ENCODE data around the gene PUM2.

The PUM2 gene

DNA sequence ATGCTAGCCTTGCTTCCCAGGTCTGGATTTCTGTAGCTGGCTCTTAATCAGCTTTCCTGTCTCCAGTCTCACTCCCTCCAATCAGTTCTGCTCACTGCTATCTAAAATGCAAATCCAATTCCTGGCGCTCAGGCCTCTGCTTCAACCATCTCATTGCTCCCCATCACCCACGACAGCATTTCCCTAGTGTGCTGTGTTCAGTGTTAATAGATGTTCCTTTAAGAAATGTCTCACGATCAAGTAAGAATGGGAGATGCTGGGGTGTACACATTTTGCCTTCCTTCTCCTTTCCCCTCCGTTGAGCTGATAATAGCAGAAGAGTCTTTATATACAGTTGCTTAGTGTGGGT, 1.6 kb upstream of the PUM2 start:
- TF ChIP-seq, protein P1, sequence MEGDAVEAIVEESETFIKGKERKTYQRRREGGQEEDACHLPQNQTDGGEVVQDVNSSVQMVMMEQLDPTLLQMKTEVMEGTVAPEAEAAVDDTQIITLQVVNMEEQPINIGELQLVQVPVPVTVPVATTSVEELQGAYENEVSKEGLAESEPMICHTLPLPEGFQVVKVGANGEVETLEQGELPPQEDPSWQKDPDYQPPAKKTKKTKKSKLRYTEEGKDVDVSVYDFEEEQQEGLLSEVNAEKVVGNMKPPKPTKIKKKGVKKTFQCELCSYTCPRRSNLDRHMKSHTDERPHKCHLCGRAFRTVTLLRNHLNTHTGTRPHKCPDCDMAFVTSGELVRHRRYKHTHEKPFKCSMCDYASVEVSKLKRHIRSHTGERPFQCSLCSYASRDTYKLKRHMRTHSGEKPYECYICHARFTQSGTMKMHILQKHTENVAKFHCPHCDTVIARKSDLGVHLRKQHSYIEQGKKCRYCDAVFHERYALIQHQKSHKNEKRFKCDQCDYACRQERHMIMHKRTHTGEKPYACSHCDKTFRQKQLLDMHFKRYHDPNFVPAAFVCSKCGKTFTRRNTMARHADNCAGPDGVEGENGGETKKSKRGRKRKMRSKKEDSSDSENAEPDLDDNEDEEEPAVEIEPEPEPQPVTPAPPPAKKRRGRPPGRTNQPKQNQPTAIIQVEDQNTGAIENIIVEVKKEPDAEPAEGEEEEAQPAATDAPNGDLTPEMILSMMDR (IDR thresholded peaks at IDR 0.05; ENCODE audit: insufficient read depth, low read depth, low read length, missing control alignments): no peak
- peak; percentile 20 for DNase-seq (ENCODE audit: low read depth)
- peak overlapping the region; percentile 65 for H3K4me3 ChIP-seq (ENCODE audit: low read depth, low read length)

DNA sequence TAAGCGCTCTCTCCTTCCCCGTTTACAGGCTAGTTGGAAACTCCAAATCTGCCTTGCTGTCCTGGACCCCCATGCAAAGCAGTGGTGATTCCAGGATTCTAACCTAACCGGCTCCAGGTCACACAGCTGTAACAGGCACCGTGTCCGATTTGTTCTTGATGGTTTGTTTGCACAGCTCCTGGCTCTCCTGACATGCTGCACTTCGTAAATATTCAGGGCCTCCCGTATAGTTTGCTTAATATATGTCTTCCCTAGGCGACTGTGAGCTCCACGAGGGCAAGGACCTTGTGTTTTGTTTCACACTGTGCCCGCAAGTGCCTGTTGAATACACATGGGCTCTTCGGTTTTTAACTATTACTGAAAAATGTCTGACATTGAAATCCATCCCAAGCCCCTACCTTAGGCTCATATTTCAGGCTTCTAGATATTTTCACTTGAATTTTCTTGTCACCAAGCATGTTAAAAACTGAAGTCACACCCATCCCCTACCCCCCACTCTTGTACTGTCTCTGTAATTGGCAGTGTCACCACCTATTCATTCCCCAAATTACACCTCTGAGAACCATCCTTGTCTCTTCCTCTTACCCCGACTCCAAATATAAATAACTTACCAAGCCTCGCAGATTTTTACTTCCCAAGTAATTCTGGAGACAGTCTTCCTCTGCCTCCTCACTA, 1.0 kb upstream of the PUM2 start:
- TF ChIP-seq, protein P1 (IDR thresholded peaks at IDR 0.05; ENCODE audit: insufficient read depth, low read depth, low read length, missing control alignments): no peak
- peak; percentile 41 for DNase-seq (ENCODE audit: low read depth)
- peak overlapping the region; percentile 65 for H3K4me3 ChIP-seq (ENCODE audit: low read depth, low read length)

DNA sequence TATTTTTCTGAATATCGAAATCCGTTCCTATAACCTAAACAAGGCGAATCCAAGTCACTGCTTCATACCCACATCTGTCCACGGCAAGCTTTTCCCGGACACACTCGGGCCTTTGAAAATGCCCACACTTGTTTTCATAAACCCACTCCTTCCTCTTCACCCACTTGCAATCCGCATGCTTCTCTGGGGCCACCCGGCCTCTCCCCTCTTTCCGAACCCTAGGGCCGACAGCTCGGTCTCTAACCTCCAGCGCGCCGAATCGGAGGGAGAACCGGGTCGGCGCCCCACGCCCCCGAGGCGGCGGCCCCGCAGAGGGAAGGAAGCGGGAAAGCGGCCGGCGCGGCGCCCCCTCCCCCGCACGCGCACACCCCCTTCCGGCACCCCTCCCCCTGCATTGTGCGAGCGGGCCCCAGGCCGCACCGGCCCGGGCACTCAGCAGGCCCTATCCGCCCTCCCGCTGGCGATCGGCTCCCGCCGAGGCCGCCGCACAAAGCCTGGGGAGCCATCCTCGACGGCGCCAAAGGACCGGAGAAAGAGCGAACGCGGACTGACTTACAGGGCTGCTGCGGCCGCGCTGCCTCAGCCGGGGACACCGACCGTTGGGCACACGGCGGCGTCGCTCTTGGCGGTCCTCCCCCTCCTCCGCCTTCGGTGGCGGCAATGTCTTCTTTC, 467 bp downstream of the PUM2 start:
- peak overlapping the region; percentile 88 for H3K4me3 ChIP-seq (ENCODE audit: low read depth, low read length)
- DNase-seq (ENCODE audit: low read depth): peak; percentile 69
- TF ChIP-seq, protein P1 (IDR thresholded peaks at IDR 0.05; ENCODE audit: insufficient read depth, low read depth, low read length, missing control alignments): no peak

DNA sequence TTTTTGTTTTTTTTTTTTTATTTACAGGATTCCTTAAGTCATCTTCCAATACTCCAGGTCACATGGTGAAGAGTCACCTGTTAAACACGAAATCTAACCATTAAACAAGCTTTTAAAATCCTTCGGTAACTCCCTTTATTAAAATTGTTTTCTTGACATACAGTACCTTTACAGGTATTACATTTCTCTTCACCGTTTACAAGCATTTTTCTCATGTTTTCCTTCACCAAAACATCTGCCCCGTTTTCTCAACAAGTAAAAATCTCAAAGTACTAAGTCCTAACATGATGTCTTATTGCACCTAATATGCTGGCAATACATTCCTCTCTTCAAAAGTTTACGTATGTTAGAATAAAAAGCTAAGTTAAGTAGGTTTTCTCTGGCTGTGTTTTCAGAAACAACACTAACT, 1.1 kb downstream of the PUM2 start:
- DNase-seq (ENCODE audit: low read depth): no peak
- peak overlapping the region; percentile 88 for H3K4me3 ChIP-seq (ENCODE audit: low read depth, low read length)
- TF ChIP-seq, protein P1 (IDR thresholded peaks at IDR 0.05; ENCODE audit: insufficient read depth, low read depth, low read length, missing control alignments): no peak

DNA sequence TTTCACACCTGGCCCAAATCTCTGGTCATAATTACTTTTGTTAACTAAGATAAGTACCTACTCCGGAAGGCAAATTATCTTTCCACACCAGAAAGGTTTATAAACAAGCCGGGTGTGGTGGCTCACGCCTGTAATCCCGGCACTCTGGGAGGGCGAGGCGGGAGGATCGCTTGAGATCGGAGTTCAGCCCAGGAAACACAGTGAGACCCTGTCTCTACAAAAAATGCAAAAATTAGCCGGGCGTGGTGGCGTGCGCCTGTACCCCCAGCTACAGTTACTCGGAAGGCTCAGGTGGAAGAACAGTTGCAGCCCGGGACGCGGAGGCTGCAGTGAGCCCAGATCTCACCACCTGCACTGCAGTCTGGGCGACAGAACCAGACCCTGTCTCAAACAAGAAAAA, 2.1 kb downstream of the PUM2 start:
- DNase-seq (ENCODE audit: low read depth): no peak
- TF ChIP-seq, protein P1 (IDR thresholded peaks at IDR 0.05; ENCODE audit: insufficient read depth, low read depth, low read length, missing control alignments): no peak
- peak overlapping the region; percentile 88 for H3K4me3 ChIP-seq (ENCODE audit: low read depth, low read length)

DNA sequence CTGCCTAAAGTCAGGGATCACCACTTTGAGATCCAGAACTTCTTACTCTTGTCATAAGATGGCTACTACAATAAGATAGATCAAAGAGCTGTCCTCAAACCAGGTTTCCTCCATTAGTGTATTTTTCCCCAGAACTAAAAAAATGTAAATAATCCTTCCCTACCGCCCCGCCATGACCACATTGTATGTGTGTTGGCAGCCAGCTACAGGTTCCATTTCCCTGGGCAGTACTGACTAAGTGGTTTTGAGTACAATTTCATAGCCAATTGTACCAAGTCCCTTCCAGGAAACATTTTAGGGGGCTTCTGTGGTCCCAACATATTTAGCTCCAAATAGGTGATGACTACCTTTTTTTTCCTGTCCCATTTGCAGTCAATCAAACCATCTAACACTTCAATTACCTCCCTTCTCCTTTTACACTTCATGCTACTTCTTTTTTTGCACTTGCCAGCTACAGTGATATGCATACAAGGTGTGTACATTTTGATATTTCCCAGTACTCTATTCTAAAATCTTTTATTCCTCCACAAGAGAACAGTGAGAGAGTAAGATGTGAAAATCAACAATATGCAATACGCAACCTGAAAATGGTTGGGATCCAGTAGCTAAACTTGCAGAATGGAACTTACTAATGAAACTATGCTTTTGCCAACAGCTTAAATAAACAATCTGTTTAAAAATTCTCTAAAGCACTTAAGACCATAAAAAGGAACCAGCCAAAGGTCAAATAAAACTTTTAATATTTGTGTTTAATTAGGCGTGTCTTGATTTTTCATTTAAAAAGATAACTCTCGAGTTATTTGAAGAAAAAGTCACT, 3.9 kb downstream of the PUM2 start:
- TF ChIP-seq, protein P1 (IDR thresholded peaks at IDR 0.05; ENCODE audit: insufficient read depth, low read depth, low read length, missing control alignments): no peak
- no peak for DNase-seq (ENCODE audit: low read depth)
- H3K4me3 ChIP-seq (ENCODE audit: low read depth, low read length): no peak overlapping the region
